ENCODE data around the gene PPFIA2.

The PPFIA2 gene

GRCh38 chr12:81759190-81760051 lies at the start of gene PPFIA2:
PPFIA2 (minus strand) TSS chr12:81759350.
- no peak for DNase-seq

GRCh38 chr12:81800298-81801148 lies 41.4 kb upstream of the PPFIA2 start:
- no peak for DNase-seq

DNA sequence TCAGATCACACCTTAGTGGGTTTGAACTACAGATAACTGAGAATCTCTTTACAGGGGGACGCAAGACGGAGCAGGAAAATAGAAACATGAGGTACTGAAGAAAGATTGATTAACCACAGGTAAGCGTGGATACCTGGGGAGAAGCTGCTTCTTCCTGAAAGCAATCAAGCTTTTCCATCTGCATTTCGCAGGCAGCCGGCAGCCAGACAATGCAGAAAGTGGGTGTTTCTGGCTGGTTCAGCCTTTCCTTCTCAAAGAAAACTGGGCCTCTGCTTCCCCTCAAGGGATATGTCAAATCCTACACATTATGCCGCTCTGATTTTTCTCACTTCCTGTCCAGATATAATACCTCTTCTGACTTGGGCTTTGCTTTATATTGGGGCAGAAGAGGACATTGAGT lies 39.1 kb upstream of the PPFIA2 start:
- DNase-seq, result no peak

DNA sequence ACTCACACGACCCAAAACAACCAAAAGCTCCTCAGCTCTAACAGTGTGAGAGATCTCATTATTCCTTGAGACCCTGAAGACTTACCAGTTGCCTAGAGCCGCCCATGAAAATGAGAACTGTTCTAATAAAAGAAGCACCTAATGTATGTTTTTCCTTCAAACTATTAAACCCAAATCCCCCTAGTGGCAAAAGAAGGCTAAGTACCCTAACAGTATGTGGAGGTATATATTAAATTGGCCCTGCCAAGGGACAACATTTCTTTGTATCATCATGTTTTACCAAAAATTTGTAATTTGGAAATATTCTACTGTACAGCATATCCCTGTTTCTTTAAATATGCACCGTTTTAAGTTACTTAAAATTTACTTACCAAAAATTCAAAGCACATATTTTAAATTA lies 38.0 kb upstream of the PPFIA2 start:
- DNase-seq, result no peak

DNA sequence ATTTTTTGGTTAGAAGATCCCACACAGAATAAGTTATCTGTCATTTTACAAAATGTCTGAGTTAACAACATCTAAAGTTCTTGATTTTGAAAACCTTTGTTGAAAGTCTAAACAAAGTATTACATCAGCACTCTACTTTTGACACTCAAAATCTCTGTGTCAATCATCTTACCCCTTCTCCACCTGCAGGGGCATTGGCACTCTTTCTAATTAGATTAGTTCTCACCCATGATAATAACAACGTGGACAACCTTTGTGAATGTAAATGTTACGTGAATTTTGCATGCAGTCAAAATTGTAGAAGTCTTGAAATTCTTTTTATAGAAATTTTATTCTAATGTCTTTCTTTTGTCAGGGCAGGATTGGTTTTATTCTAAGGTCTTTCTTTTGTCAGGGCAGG lies 33.5 kb upstream of the PPFIA2 start:
- DNase-seq, result no peak

DNA sequence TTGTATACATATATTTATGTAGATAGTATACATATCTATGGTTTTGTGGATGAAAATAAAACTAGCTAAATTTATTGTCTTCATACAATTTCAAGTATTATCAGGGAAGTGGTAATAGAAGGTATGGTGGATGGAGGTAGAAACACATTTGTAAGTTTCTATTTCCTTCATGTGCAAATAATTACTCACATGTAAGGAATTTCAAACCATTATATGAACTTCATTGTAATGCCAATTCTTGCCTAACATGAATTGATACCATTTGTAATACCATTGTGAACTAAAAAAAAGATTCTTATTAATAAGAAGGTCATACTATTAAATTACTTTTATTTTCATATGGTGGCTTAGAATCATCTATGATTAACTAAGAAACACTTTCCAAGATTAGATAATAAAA lies 20.1 kb upstream of the PPFIA2 start:
- DNase-seq, result no peak

- DNase-seq, result no peak
Measured at GRCh38 chr12:81778719-81779118, 19.6 kb upstream of the PPFIA2 start.

- DNase-seq, result no peak
Measured at GRCh38 chr12:81758421-81759189, 545 bp downstream of the PPFIA2 start.

- DNase-seq, result no peak
Measured at GRCh38 chr12:81757731-81758365, 1.3 kb downstream of the PPFIA2 start.

GRCh38 chr12:81729781-81730180 lies 29.4 kb downstream of the PPFIA2 start:
- no peak for DNase-seq

GRCh38 chr12:81727391-81727790 lies 31.8 kb downstream of the PPFIA2 start:
- no peak for DNase-seq

GRCh38 chr12:81726634-81727033 lies 32.5 kb downstream of the PPFIA2 start:
- DNase-seq, result no peak

DNA sequence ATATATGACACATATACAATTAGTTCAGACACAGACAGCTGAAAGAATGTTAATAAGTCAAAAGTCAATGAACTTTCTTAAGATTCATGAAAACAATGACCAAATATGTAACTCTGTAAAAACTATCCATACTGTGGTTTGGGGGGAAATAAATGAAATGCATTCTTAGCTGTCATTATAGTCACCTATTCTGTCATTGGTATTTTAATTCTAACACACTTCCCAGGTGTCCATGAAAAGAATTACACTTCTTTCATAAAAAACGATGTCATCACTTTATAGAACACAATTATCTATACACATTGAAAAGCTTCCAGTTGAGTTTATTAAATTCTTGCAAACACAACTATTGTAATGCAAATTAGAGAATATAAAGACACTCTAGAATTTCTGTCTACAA lies 35.8 kb downstream of the PPFIA2 start:
- no peak for DNase-seq

- DNase-seq, result no peak
Measured at GRCh38 chr12:81722004-81722403, 37.1 kb downstream of the PPFIA2 start.

- DNase-seq, result no peak
Measured at GRCh38 chr12:81718616-81719015, 40.5 kb downstream of the PPFIA2 start.

DNA sequence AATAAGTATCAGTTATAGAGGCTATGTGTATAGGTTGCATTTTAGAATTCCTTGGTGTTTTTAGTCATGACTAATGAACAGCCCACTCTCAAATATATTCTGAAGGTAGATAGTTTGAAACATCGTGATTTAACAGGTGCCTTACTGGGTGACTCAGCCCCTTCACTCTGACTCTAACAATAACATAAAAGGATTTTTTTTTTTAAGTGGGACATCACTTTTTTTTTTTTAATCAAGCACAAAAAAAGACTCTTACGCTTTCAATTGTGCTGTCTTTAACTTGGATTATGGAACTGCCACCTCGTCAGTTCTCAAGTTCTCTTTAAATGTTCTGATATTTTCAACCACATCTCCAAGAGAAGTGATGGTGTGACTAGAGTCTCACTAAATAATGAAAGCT lies 46.6 kb downstream of the PPFIA2 start:
- DNase-seq, result no peak

GRCh38 chr12:81705586-81705985 lies 53.6 kb downstream of the PPFIA2 start:
- DNase-seq, result no peak

DNA sequence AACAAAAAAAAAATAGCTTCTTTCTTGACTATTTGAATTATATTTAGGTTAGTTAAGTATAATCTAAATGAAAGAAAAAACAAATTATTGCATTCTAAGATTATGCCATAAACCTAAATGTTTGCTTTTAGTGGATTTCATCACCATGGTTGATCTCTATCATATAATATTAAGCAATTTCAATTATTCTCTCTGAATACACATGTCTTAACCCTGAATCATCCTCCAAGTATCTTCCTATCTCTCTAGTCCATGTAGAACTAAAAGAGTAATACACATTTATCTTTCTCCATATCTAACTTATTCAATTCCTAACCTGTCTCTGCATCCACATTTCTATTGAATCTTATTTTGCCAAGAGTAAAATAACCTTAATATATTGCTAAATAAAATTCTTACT lies 59.6 kb downstream of the PPFIA2 start:
- no peak for DNase-seq

DNA sequence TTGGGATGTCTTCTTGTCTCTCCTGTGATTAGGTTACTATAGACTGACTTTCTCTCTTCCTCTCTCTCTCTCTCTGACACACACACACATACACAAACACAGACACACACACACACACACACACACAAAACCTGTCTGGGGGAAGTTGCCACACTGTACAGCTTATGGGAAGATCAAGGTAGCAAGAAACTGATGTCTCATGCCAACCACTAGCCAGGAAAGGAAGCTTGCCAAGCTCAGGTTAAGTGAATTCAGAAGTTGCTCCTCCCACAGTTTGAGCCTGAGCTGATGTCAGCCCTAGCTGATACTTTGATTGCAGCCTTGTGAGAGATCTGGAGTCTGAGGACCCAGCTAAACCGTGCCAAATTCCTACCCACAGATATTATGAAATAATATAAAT lies 67.1 kb downstream of the PPFIA2 start:
- DNase-seq, result no peak

DNA sequence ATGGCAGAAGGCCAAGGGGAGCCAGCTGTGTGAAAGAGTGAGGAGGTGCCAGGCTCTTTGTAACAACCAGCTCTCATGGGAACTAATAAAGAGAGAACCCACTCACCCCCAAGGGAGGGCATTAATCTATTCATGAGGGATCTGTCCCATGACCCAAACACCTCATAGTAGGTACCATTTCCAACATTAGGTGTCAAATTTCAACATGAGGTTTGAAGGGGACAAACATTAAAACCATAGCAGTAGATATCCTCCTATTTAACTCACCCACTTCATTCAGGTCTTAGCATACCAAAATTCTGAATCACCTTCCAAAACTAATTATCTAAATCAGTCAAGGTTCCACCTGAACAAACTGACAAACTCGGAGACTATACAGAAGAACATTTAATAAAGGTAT lies 75.3 kb downstream of the PPFIA2 start:
- DNase-seq, result no peak

DNA sequence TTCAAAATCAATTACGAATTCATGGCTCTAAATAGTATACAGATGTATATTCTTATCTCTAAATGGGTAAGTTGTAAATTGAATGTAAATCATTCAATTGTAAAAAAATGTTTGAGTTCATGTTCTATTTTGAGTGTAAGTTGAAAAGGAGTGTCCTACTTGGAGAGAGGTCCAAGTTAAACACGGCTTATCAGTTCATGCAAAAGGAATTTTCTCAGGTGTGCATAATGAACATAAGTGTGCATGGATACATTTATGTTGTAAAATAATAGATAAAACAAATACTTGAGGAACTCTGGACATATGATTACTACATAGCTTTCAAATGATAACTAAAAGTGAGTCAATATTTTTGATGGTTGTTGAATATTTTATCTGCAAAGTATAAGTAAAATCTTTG lies 79.5 kb downstream of the PPFIA2 start:
- no peak for DNase-seq

GRCh38 chr12:81670759-81671158 lies 88.4 kb downstream of the PPFIA2 start:
- no peak for DNase-seq

DNA sequence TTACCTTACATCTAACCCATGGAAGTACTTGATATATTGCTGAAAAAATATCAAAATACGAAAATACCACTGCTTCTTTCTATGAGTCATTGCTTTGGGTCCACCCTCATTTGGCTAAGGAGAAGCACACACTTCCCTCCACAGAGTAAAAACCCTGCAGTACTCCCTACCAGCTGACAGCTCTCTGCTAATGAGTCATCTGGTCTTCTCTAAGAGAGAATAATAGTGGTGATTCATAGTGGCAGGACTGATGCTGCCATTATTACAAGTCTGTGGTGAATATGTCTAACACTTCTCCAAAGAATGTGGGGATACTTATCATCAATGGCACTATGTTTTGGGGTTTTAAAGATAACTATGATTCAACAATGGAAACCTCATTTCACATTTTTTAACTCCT lies 90.7 kb downstream of the PPFIA2 start:
- DNase-seq, result no peak

Measured in GOT3 (cell line).